ENCODE measurements around the gene PCDHGC5.

DNA sequence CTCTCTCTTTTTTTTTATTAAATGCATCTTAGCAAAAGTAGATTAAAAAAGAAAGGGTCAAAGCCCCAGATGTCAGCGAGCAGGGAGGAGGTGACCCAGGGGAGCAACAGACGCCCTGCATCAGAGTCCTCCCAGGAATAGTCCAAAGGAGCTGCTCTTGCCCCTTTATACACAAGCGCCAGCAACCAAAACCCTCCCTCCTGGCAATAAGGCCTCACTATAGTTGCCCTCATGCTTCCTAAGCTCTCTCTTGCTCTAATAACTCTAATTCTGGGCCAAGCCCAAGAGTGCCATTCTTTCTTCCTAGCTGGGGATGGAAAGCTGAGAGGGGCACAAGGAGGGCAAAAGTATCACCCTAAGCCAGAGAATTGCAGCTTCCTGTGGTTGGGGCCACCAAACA lies 26.3 kb downstream of the PCDHGC5 start:
- TF ChIP-seq POLR2A (IDR thresholded peaks at IDR 0.05; ENCODE audit: low read depth, low read length) (no peak), POLR2AphosphoS5 (IDR thresholded peaks at IDR 0.05; ENCODE audit: low read depth, low read length) (no peak)
